ENCODE data around the gene STK11IP.

STK11IP gene

DNA sequence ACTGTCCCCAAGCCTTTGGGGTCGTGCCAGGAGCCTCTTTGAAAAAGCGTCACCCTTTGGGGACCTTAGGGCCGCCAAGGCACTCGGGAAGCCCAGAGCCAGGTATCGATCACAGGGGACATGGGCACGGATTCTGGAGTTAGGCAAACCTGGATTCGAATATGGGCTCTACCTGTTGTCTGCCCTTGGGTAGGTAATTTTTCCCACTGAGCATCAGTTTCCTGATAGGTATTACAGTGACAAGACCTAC lies 44.6 kb upstream of the STK11IP start:
- no CpG with 5 or more reads among the region's 7 CpGs for WGBS (ENCODE audit: extremely low coverage, insufficient coverage, low lambda C conversion rate)
- Histone ChIP-seq H3K4me3 (ENCODE audit: low read length) (no peak overlapping the region), H3K27ac (ENCODE audit: low read depth, low read length) (no peak overlapping the region)

DNA sequence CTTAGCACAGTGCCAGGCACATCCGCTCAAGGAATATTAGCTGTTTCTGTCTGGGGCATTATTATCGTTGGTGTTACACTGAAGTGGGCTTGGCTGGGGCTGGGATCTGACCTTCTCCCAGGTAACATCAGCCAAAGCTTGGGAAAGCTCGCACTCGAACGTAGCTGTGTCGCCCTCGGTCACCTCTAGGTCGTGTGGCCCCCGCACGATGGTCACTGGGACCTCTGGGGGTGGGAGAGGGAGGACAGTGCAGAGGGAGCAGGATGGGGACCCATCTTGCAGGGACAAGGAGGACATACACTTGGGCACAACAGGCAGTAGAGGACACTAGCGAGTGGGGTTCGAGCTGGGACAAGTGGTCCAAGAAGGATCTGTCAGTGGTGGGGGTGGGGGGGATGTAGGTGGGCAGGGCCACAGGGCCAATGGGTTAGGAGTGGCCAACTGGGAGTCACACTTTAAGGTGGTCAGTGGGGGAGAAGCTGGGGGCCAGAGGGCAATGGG lies 44.1 kb upstream of the STK11IP start:
- Histone ChIP-seq H3K79me2 (ENCODE audit: control insufficient read depth, insufficient read depth, low read length) (no peaks in the 10 kb centered on the region), H3K79me1 (ENCODE audit: low read length) (no peaks in the 10 kb centered on the region), H3K4ac (ENCODE audit: low read depth, low read length) (no peak overlapping the region), H2BK15ac (replicated peaks; ENCODE audit: low read depth) (no peak overlapping the region), H3K4me3 (ENCODE audit: low read length) (no peak overlapping the region), H4K8ac (ENCODE audit: low read depth, low read length) (no peak overlapping the region), H2BK5ac (ENCODE audit: low read length) (no peak overlapping the region), H3K27me3 (ENCODE audit: insufficient read depth, low read length, poor library complexity) (no peaks in the 10 kb centered on the region), H3K4me2 (ENCODE audit: low read length) (no peak overlapping the region), H3K4me1 (ENCODE audit: control insufficient read depth, low read depth, low read length) (peaks cover 3% of the 10 kb centered on the region), H3K18ac (ENCODE audit: low read length) (no peak overlapping the region), H4K5ac (ENCODE audit: low read length) (no peak overlapping the region), H3K23ac (ENCODE audit: low read length) (no peak overlapping the region), H3K9ac (ENCODE audit: low read length) (peak overlapping the region; percentile 74), H2BK120ac (ENCODE audit: low read depth, low read length) (no peak overlapping the region), H2AK5ac (ENCODE audit: low read length) (no peak overlapping the region), H3K36me3 (ENCODE audit: control insufficient read depth, insufficient read depth, low read length) (no peaks in the 10 kb centered on the region), H3K56ac (ENCODE audit: low read length) (no peak overlapping the region), H3K27ac (ENCODE audit: low read depth, low read length) (no peak overlapping the region)
- no peak for DNase-seq
- WGBS (ENCODE audit: extremely low coverage, insufficient coverage, low lambda C conversion rate): no CpG with 5 or more reads among the region's 12 CpGs

More for the DNA sequence above, 44.6 kb upstream of the STK11IP start:
- Histone ChIP-seq H3K56ac (ENCODE audit: low read length) (peak overlapping the region; percentile 87), H3K9ac (ENCODE audit: low read length) (peak overlapping the region; percentile 74), H3K4me1 (ENCODE audit: control insufficient read depth, low read depth, low read length) (peaks cover 3% of the 10 kb centered on the region), H3K79me1 (ENCODE audit: low read length) (no peaks in the 10 kb centered on the region), H3K18ac (ENCODE audit: low read length) (no peak overlapping the region), H3K27me3 (ENCODE audit: insufficient read depth, low read length, poor library complexity) (no peaks in the 10 kb centered on the region), H2BK5ac (ENCODE audit: low read length) (no peak overlapping the region), H3K4ac (ENCODE audit: low read depth, low read length) (no peak overlapping the region), H4K5ac (ENCODE audit: low read length) (no peak overlapping the region), H3K36me3 (ENCODE audit: control insufficient read depth, insufficient read depth, low read length) (no peaks in the 10 kb centered on the region), H3K23ac (ENCODE audit: low read length) (no peak overlapping the region), H2BK15ac (replicated peaks; ENCODE audit: low read depth) (no peak overlapping the region), H2BK120ac (ENCODE audit: low read depth, low read length) (no peak overlapping the region), H4K8ac (ENCODE audit: low read depth, low read length) (no peak overlapping the region), H3K4me2 (ENCODE audit: low read length) (peak overlapping the region; percentile 94), H3K79me2 (ENCODE audit: control insufficient read depth, insufficient read depth, low read length) (no peaks in the 10 kb centered on the region), H2AK5ac (ENCODE audit: low read length) (no peak overlapping the region)
- DNase-seq: no peak

DNA sequence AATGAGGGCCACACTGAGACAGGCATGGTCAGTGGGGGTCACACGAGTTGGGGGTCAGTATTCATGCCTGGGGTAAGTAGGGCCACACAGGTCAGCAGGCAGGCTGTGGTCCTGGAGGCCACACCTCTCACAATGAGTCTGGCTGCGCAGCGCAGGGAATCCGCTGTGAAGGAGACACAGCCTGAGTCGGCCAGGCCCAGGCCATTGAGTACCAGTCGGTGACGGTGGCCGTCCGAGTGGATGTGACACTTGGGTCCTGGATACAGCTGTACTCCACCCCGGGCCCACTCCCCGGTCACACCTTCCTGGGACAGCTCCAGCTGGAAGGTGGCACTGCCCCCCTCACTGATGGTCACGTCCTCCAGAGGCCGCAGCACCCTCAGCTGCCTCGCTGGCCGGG lies 43.3 kb upstream of the STK11IP start:
- Histone ChIP-seq H3K4me1 (ENCODE audit: control insufficient read depth, low read depth, low read length) (peaks cover 3% of the 10 kb centered on the region), H2BK15ac (replicated peaks; ENCODE audit: low read depth) (no peak overlapping the region), H3K56ac (ENCODE audit: low read length) (no peak overlapping the region), H3K27me3 (ENCODE audit: insufficient read depth, low read length, poor library complexity) (no peaks in the 10 kb centered on the region), H2AK5ac (ENCODE audit: low read length) (no peak overlapping the region), H3K79me2 (ENCODE audit: control insufficient read depth, insufficient read depth, low read length) (no peaks in the 10 kb centered on the region), H3K36me3 (ENCODE audit: control insufficient read depth, insufficient read depth, low read length) (no peaks in the 10 kb centered on the region), H4K5ac (ENCODE audit: low read length) (no peak overlapping the region), H3K18ac (ENCODE audit: low read length) (no peak overlapping the region), H3K9ac (ENCODE audit: low read length) (no peak overlapping the region), H2BK5ac (ENCODE audit: low read length) (no peak overlapping the region), H3K27ac (ENCODE audit: low read depth, low read length) (no peak overlapping the region), H3K79me1 (ENCODE audit: low read length) (no peaks in the 10 kb centered on the region), H3K23ac (ENCODE audit: low read length) (no peak overlapping the region), H3K4me3 (ENCODE audit: low read length) (no peak overlapping the region), H3K4me2 (ENCODE audit: low read length) (no peak overlapping the region), H4K8ac (ENCODE audit: low read depth, low read length) (no peak overlapping the region), H3K4ac (ENCODE audit: low read depth, low read length) (no peak overlapping the region), H2BK120ac (ENCODE audit: low read depth, low read length) (no peak overlapping the region)
- no peak for DNase-seq
- WGBS (ENCODE audit: extremely low coverage, insufficient coverage, low lambda C conversion rate): no CpG with 5 or more reads among the region's 15 CpGs

DNA sequence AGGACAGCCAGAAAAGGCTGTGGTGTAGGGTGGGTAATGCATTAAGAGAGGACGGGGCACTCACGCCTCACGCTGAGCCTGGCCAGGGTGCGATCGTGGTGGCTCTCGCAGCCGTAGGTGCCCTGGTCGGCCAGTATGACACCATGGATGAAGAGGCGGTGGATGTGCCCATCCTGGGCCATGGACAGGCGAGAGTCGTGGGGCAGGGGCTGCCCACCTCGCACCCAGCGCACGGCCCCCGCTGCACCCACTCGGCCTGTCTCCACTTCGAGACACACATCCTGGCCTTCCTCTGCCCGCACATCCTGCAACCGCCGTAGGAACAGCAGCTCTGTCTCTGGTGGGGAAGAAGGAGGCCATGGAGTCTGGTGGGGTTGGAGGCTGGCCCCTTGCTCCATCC lies 41.7 kb upstream of the STK11IP start:
- Histone ChIP-seq H4K8ac (ENCODE audit: low read depth, low read length) (no peak overlapping the region), H3K4me2 (ENCODE audit: low read length) (no peak overlapping the region), H3K27me3 (ENCODE audit: insufficient read depth, low read length, poor library complexity) (no peaks in the 10 kb centered on the region), H3K18ac (ENCODE audit: low read length) (no peak overlapping the region), H3K79me1 (ENCODE audit: low read length) (no peaks in the 10 kb centered on the region), H3K4ac (ENCODE audit: low read depth, low read length) (no peak overlapping the region), H3K56ac (ENCODE audit: low read length) (no peak overlapping the region), H2BK120ac (ENCODE audit: low read depth, low read length) (no peak overlapping the region), H3K4me1 (ENCODE audit: control insufficient read depth, low read depth, low read length) (peaks cover 5% of the 10 kb centered on the region), H2BK5ac (ENCODE audit: low read length) (no peak overlapping the region), H2AK5ac (ENCODE audit: low read length) (no peak overlapping the region), H3K23ac (ENCODE audit: low read length) (no peak overlapping the region), H3K4me3 (ENCODE audit: low read length) (no peak overlapping the region), H3K36me3 (ENCODE audit: control insufficient read depth, insufficient read depth, low read length) (no peaks in the 10 kb centered on the region), H3K9ac (ENCODE audit: low read length) (no peak overlapping the region), H3K79me2 (ENCODE audit: control insufficient read depth, insufficient read depth, low read length) (no peaks in the 10 kb centered on the region), H3K27ac (ENCODE audit: low read depth, low read length) (no peak overlapping the region), H4K5ac (ENCODE audit: low read length) (no peak overlapping the region), H2BK15ac (replicated peaks; ENCODE audit: low read depth) (no peak overlapping the region)
- no peak for DNase-seq
- WGBS (ENCODE audit: extremely low coverage, insufficient coverage, low lambda C conversion rate): no CpG with 5 or more reads among the region's 20 CpGs

DNA sequence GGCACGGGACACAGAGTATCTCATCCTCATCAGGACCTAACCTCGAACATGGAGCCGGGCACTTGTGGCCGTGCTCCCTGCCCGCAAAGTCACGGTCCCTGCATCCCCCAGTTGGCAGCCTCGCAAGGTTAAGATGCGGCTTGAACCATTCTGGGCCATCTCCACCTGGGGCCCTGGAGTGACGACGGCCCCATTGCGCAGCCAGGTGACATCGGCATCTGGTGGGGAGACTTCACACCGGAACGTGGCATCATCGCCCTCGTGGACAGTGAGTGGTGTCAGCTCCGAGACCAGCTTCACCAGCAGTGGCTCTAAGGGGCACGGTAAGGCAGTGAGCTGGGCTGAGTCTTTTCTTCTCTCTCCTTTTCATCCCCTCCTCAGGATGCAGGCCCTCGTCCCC lies 41.2 kb upstream of the STK11IP start:
- Histone ChIP-seq H3K4me2 (ENCODE audit: low read length) (no peak overlapping the region), H3K27ac (ENCODE audit: low read depth, low read length) (no peak overlapping the region), H3K36me3 (ENCODE audit: control insufficient read depth, insufficient read depth, low read length) (no peaks in the 10 kb centered on the region), H2BK5ac (ENCODE audit: low read length) (no peak overlapping the region), H2BK120ac (ENCODE audit: low read depth, low read length) (no peak overlapping the region), H3K4me3 (ENCODE audit: low read length) (no peak overlapping the region), H2BK15ac (replicated peaks; ENCODE audit: low read depth) (no peak overlapping the region), H3K23ac (ENCODE audit: low read length) (no peak overlapping the region), H3K4me1 (ENCODE audit: control insufficient read depth, low read depth, low read length) (peaks cover 7% of the 10 kb centered on the region), H4K5ac (ENCODE audit: low read length) (no peak overlapping the region), H3K18ac (ENCODE audit: low read length) (no peak overlapping the region), H3K79me1 (ENCODE audit: low read length) (no peaks in the 10 kb centered on the region), H3K79me2 (ENCODE audit: control insufficient read depth, insufficient read depth, low read length) (no peaks in the 10 kb centered on the region), H3K9ac (ENCODE audit: low read length) (no peak overlapping the region), H3K4ac (ENCODE audit: low read depth, low read length) (no peak overlapping the region), H3K27me3 (ENCODE audit: insufficient read depth, low read length, poor library complexity) (no peaks in the 10 kb centered on the region), H3K56ac (ENCODE audit: low read length) (no peak overlapping the region), H2AK5ac (ENCODE audit: low read length) (no peak overlapping the region), H4K8ac (ENCODE audit: low read depth, low read length) (no peak overlapping the region)
- no peak for DNase-seq
- WGBS (ENCODE audit: extremely low coverage, insufficient coverage, low lambda C conversion rate): no CpG with 5 or more reads among the region's 19 CpGs

DNA sequence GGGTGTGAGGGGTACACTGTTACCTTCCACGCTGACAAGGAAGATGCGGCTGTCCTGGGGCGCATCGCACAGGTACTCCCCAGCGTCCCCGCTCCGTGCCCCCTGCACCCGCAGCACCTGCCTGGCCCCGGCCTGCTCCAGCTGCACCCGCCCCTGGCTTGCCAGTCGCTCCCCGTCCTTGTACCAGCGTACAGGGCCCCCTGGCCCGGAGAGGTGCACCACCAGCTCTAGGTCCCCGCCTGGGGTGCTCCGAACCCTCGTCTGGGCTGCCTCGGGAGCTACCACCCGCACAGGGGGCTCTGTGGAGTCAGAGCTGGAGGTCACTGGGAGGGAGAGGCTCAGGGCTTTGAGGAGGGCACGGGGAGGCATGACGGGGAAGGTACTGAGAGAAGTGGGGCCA lies 40.3 kb upstream of the STK11IP start:
- Histone ChIP-seq H3K79me1 (ENCODE audit: low read length) (no peaks in the 10 kb centered on the region), H3K79me2 (ENCODE audit: control insufficient read depth, insufficient read depth, low read length) (no peaks in the 10 kb centered on the region), H3K4me3 (ENCODE audit: low read length) (no peak overlapping the region), H3K23ac (ENCODE audit: low read length) (no peak overlapping the region), H3K18ac (ENCODE audit: low read length) (no peak overlapping the region), H2AK5ac (ENCODE audit: low read length) (no peak overlapping the region), H3K4ac (ENCODE audit: low read depth, low read length) (no peak overlapping the region), H3K36me3 (ENCODE audit: control insufficient read depth, insufficient read depth, low read length) (no peaks in the 10 kb centered on the region), H4K8ac (ENCODE audit: low read depth, low read length) (no peak overlapping the region), H2BK5ac (ENCODE audit: low read length) (no peak overlapping the region), H3K4me2 (ENCODE audit: low read length) (no peak overlapping the region), H2BK15ac (replicated peaks; ENCODE audit: low read depth) (no peak overlapping the region), H3K56ac (ENCODE audit: low read length) (no peak overlapping the region), H2BK120ac (ENCODE audit: low read depth, low read length) (no peak overlapping the region), H3K4me1 (ENCODE audit: control insufficient read depth, low read depth, low read length) (peaks cover 11% of the 10 kb centered on the region), H4K5ac (ENCODE audit: low read length) (no peak overlapping the region), H3K9ac (ENCODE audit: low read length) (no peak overlapping the region), H3K27ac (ENCODE audit: low read depth, low read length) (no peak overlapping the region), H3K27me3 (ENCODE audit: insufficient read depth, low read length, poor library complexity) (no peaks in the 10 kb centered on the region)
- WGBS (ENCODE audit: extremely low coverage, insufficient coverage, low lambda C conversion rate): no CpG with 5 or more reads among the region's 21 CpGs
- no peak for DNase-seq
